Breast epithelium (tissue), 3 donors: ENCODE data around the gene VPS13D.

ENCODE experiments used
- POLR2A ChIP-seq: fragments of 450-650 bp; IDR thresholded peaks from one replicate; pipeline ENCODE4 v1.6.1; 2016; ENCODE audit warnings: antibody characterized with exemption, mild to moderate bottlenecking, moderate library complexity
- POLR2AphosphoS5 ChIP-seq, 3 donors: sonication (generic); formaldehyde crosslinking; IDR thresholded peaks; one replicate each; pipeline ENCODE4 v1.6.1; 2017; ENCODE audit warnings: antibody characterized with exemption in 3 of 3
- TF ChIP-seq, protein P1 (sequence below), 3 donors: fragments of 450-650 bp; IDR thresholded peaks; one replicate each; pipeline ENCODE4 v1.5.1; 2016 to 2017; ENCODE audit warnings: antibody characterized with exemption in 3 of 3, mild to moderate bottlenecking in 3 of 3, moderate library complexity in 3 of 3

DNA sequence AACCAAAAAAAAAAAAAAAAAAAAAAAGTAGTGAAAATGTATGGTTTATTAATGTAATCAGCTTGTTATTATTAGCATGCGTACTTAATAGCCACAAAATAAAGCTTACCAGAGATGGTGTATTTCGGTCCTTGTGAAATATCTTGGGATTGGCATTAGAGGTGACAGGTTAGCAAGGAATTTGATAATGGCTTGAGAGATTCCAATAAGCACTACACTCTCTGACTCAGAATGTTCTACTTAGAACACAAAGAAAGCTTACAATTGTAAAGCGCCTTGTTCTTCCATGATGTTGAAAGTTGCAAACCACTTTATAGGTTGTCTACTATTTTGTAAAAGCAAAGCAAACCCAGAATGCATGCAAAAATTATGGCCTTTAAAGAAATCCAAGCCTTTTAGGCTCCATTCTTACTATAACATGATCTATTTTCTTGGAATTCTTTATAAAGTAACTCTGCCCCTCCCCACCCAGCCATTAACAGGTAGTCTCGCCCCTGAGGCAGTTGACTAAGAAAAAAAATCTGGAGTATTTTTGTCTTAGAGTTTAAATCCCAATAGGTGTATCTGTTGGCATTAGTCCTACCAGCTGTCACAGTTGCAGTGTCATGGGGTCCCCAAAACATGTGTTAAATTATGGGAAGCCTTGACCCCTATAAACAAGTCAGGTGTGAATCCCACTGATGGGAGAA, 259.0 kb downstream of the VPS13D start:
- TF ChIP-seq, protein P1, sequence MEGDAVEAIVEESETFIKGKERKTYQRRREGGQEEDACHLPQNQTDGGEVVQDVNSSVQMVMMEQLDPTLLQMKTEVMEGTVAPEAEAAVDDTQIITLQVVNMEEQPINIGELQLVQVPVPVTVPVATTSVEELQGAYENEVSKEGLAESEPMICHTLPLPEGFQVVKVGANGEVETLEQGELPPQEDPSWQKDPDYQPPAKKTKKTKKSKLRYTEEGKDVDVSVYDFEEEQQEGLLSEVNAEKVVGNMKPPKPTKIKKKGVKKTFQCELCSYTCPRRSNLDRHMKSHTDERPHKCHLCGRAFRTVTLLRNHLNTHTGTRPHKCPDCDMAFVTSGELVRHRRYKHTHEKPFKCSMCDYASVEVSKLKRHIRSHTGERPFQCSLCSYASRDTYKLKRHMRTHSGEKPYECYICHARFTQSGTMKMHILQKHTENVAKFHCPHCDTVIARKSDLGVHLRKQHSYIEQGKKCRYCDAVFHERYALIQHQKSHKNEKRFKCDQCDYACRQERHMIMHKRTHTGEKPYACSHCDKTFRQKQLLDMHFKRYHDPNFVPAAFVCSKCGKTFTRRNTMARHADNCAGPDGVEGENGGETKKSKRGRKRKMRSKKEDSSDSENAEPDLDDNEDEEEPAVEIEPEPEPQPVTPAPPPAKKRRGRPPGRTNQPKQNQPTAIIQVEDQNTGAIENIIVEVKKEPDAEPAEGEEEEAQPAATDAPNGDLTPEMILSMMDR (IDR thresholded peaks at IDR 0.05) = no peak
- TF ChIP-seq POLR2A (no peak), POLR2AphosphoS5 (IDR thresholded peaks at IDR 0.05) (no peak)
